HG03108 (cell line): ENCODE data around the gene PPP1R12B.
A peak's percentile ranks its signal among the peaks of the same experiment; 100 is the strongest.
"Not testable (repeated sequence)": the region's sequence is repeated elsewhere in the genome, so short reads cannot be mapped to it uniquely, and the experiment has no call there.

ENCODE experiments used
- ATAC-seq: cut with Tn5 transposase; IDR thresholded peaks from one replicate; pipeline ENCODE4 v1.9.1; 2021; ENCODE audit warnings: moderate library complexity; ENCODE audit not compliant: unreplicated experiment

PPP1R12B gene

DNA sequence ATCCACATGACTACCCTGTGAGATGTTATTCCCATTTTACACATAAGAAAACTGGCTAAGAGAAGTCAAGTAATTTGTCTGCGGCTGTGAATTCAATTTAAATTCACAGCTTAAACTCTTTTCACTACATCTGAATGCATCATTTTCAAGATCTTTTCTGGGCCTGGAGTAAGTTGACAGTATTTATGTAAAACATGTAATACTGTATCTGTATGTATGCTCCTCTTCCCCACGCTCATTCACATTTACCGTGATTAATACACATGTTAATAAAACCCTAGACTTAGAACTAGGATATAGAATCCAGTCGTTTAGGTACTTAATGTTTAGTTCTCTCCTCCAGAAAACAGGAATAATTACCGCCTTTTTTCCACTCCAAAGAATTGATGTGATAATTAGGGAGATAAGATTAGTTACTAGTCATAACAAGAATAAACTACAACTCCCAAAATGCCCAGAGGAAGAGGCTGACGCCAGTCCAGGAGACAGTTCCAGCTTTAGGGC, 442 bp upstream of the PPP1R12B start:
- ATAC-seq: no peak

DNA sequence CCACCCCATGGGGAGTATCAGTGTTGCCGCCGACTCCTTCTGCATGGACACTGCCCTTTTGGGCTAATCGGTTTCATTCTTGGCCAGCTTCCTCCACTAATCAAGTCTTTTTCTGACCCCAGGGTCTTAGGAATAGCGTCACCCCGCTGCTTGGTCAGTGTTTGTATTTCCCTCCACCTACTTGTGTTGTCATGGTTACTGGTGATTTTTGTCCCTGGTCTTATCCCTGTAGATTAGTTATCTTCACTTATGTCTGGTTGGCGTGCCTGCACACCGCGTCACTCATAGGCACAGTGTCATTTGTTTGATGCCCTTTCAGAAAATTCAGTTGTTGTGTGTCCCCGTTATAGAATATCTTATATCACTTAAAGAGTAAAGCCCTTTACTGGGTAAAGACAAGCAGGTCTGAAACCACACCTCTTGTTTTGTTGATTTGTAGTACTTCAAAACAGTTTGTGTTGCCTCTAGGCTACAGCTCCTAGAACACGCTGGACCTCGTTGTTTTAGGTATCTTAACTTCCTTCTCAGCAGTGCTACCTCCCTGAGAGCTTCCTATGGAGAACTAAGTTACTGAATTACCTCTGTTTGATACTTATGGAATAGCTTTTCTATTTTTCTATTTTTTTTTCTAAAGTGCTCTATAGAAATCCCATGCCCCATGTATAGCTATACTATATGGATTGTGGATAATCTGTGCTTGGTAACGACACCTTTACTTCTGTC, 868 bp downstream of the PPP1R12B start:
- ATAC-seq: peak; percentile 1

DNA sequence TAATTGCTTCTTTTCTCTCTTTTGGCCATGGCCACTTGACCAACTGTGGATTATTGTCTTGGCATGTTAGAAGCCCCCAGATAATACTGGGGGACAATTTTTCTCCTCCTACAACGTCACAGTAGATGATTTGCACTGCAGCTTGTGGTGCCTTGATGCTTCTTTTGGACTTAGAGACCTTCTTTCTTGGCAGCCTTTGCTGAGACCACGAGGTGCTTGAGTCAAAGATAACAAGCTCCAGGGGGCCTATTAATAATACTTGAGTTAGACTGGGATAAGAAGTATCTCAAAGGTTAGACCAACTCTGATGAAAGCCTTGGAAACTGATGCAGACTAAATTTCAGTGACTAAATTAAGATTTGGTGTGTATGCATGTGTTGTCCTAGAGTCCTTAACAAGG, 3.2 kb downstream of the PPP1R12B start:
- ATAC-seq: no peak

DNA sequence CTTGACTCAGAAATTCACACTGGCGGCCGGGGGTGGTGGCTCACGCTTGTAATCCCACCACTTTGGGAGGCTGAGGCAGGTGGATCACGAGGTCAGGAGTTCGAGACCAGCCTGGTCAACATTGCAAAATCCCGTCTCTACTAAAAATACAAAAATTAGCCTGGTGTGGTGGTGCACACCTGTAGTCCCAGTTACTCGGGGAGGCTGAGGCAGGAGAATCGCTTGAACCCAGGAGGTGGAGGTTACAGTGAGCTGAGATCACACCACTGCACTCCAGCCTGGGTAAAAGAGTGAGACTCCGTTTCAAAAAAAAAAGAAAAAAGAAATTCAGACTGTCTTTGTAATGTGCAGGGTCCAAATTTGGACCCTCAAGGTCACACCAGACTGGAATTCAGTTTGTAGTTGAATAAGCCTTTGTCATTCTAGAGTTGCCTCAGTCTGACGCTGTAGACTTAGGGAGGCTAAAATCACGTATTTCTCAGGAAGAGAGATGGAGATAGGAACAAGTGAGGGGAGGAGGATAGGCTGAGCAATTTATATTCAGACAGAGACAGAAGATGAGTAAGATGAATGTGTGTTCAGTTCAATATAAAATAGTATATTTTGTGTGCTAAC, 4.2 kb downstream of the PPP1R12B start:
- ATAC-seq: not testable (repeated sequence)

DNA sequence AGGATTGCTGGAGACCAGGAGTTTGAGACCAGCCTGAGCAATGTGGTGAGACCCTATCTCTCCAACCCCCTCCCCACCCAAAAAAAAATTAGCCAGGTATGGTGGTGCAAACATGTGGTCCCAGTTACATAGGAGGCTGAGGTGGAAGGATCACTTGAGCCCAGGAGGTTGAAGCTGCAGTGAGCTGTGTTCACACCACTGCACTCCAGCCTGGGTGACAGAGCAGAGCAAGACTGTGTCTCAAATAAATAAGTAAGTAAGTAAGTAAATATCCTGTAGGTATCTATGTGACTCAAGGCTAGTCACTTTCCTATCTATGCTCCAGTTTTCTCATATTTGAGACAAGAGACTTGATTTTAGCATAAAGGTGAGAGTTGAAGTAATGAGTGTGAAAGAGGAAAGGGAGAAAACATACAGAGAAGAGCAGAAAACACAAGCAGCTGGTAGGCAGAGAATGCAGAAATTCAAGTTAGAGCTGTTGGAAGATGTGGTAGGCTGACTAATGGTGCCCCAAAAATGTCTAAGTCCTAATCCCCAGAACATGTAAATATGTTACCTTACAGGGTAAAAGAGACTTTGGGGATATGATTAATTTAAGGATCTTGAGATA, 7.5 kb downstream of the PPP1R12B start:
- ATAC-seq: no peak

DNA sequence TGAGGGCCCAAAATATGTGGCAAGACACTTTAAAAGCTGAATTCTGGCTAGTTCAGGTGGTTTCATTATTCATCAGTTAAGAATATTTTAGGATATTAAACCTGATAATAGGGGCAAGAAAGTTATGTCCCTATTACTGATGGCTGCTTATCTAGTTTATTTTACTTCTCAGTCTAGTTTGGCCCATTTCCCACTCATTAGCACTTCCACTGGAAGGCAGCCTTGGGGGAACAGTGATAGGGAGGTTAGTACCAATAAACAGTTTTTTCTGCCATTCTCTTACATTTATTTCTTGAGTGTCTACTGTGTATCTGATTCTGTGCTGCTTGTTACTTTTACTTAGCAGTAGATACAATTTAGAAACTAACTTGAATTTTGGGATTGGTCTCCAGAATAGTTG, 9.0 kb downstream of the PPP1R12B start:
- no peak for ATAC-seq

DNA sequence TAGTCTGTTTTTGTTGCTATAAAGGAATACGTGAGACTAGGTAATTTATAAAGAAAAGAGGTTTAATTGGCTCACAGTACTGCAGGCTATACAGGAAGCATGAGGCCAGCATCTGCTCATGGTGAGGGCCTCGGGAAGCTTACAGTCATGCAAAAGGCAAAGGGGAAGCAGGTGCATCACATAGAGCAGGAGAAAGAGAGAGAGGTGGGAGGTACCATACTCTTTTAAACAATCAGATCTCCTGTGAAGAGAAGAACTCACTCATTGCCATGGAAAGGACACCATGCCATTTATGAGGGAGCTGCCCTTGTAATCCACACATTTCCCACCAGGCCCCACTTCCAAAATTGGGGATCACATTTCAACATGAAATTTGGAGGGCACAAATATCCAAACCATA, 12.7 kb downstream of the PPP1R12B start:
- no peak for ATAC-seq

DNA sequence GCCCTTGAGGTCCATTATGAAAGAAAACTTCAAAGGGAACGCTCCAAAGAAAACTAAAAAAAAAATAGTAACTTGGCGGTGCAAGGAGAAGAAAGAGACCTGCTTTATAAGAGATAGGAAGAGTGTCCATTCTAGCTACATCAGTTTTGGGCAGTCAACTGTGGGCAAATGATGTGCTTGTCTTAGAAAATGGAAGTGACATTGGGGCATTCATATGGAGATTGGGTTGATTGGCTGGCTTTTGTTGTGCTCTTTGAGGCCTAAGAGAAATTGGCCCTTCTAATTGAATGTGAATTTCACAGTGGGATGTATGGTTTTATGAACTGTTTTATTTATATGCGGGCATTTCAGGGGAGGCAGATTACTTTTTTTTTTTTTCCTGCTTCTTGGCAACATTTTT, 13.2 kb downstream of the PPP1R12B start:
- no peak for ATAC-seq

DNA sequence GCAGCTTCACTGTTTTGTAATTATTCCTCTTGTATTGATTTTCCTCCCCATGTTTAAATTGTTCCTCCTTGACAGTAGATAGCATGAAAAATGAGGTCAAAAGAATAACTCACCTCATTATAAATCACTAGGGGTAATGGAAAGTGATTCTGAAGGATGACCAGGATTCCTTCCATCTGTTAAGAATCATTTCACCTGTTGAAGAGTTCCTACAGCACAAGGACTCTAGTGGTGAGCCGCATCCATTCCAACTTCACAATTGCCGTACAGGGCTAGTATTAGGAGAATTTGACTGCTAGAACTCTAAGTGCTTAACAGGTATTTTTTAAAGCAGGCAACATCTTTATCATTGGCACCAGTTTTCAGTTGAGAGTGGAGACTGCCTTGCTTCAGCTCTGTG, 13.7 kb downstream of the PPP1R12B start:
- no peak for ATAC-seq

DNA sequence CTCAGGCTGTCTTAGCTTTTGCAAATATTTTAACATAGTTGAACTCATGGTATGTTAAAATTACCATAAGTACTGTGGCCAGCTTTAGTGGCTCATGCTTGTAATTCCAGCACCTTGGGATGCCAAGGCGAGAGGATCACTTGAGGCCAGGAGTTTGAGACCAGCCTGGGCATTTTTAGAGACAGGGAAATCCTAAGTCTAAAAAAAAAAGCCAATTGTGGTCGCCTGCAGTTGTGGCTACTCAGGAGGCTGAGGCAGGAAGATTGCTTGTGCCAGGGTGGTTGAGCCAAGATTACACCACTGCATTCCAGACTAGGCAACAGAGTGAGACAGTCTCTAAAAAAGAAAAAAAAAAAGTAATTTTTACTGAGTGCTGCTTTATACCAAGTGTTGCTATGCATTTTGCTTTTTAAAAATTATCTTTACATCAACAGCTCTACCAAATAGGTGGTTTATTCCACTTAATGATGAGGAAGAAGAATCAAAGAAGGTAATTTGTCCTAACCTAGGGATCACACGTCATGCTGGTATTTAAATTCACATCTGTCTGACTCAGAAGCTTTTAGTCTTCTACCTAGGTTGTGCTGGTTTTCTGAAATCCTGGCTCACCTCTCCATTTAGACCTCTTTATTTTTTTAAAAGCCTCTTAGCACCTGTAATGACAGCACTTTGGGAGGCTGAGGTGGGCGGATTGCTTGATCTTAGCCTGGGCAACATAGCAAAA, 16.8 kb downstream of the PPP1R12B start:
- no peak for ATAC-seq

DNA sequence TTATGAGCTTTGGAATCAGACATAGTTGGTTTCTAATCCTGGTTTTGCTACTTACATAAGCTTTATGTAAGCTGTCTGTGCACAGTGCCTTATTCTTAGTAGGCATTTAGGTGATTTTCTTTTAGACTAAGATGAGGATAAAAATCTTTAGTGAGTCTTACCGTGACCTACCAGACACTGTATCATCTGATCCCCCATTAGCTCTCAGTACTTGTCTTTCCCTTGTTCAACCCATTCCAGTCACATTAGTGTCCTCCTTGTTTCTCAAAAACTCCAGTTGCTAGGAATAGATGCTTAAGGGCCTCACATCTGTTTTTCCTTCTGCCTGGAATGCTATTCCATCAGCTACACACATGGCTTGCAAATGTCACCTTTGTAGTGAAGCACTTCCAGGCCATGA, 18.8 kb downstream of the PPP1R12B start:
- no peak for ATAC-seq

DNA sequence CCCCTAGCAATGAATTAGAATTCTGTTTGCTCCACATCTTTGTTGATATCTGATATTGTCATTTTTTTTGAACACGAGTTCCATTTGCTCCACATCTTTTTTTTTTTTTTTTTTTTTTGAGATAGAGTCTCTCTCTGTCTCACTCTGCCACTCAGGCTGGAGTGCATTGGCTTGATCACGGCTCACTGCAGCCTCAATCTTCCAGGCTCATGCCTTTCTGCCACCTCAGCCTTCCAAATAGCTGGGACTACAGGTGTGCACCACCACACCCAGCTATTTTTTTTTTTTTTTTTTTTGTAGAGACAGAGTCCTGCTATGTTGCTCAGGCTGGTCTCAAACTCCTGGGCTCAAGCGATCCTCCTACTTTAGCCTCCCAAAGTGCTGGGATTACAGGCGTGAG, 22.4 kb downstream of the PPP1R12B start:
- not testable (repeated sequence) for ATAC-seq

DNA sequence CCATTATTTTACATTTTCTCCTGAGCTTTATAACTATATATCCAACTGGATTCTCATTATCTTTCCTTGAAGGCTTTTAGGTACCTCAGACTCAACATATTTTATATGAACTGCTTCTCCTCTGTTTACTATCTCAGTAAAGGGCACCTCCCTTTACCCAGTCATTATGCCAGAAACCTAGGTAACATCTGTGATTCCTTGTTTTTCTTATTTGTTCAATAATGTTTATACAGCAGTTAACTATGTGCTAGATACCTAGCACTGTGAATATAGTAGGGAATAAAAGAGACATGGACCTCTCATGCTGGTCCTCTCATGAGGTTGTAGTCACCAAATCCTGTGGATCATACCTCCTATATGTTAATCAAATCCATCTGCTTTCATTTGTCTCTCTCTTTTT, 25.6 kb downstream of the PPP1R12B start:
- ATAC-seq: no peak

DNA sequence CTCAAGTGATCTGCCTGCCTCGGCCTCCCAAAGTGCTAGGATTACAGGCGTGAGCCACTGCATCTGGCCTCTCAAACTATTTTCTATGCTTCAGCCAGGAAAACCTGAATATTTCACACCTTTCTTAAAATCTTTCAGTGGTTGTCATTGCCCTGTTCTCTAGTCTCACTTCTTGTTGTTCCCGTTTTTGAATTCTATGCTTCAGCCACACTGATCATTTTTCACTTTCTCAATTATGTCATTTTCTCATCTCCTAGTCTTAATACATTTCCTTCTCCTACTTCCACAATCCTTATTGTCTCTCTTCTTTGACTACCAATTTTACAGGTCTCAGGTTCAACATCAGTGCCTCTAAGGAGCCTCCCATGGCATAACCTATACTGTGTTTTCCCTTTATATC, 26.7 kb downstream of the PPP1R12B start:
- not testable (repeated sequence) for ATAC-seq

DNA sequence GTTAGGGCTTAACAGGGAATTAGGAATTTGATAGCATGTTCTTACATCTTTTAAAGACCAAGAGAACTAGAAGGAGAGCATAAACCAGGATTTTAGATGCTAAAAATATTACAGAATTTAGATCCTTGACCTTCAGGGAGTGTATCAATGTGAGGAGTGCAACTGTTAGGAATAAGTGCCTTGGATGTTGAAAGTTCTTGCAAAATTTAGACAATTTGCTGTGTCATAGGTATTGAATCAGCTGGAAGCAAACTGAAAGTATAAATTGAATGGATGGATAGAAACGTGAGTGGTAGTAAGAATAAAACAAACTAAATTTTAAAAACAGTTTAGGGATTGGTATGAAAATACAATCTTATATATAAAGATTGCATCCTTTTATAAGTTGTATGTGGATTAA, 27.7 kb downstream of the PPP1R12B start:
- no peak for ATAC-seq

DNA sequence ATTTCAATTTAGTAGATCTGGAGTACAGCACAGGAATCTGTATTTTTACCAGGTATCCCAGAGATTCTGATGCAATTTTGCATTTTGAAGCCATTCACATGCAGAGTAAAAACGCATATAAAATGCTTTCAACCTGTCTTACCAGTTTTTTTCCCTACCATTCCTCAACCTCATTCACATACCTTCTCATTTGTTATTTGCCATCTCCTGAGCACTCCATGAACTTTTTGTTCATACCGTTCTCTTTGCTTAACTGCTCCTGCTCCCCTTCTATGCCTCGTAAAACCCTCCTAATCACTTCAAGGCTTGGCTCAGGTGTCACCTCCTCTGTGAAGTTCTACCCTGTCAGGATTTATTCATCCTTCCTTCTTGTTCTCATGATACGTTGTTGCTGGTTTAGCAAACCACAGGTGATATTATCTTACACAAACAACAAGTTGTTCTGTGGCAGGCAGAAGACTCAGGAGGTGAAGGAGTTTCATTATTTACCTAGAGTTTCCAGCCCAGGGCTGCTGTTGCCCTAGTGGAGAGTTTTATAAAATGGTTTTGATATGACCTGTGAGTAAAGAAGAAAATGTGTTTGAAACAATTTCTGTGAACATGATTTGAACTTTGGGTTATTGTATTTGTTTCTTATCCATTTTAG, 31.5 kb downstream of the PPP1R12B start:
- ATAC-seq: not testable (repeated sequence)

DNA sequence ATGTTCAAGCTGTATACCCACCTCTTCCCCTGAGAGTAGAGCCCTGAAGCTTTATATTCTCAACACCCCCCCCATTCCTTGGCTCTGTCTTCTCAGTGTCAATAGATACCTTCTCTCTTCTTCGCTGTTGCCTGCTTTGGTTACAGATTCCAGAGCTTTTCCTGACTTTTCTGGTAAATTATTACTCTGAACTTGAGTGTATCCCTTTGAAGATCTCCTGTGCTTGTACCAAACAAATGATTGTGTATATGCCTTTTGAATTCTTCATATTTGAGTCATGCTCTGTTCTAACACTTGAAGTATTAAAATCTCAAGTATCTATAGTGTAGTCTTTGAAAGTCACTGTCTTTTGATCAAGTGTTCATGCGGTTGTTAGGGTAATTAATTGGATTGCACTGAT, 32.0 kb downstream of the PPP1R12B start:
- not testable (repeated sequence) for ATAC-seq

DNA sequence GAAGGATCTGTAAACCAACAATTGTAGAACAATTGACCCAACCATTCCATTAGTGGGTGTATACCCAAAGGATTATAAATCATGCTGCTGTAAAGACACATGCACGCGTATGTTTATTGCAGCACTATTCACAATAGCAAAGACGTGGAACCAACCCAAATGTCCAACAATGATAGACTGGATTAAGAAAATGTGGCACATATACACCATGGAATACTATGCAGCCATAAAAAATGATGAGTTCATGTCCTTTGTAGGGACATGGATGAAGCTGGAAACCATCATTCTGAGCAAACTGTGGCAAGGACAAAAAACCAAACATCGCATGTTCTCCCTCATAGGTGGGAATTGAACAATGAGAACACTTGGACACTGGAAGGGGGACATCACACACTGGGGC, 33.4 kb downstream of the PPP1R12B start:
- ATAC-seq: not testable (repeated sequence)

DNA sequence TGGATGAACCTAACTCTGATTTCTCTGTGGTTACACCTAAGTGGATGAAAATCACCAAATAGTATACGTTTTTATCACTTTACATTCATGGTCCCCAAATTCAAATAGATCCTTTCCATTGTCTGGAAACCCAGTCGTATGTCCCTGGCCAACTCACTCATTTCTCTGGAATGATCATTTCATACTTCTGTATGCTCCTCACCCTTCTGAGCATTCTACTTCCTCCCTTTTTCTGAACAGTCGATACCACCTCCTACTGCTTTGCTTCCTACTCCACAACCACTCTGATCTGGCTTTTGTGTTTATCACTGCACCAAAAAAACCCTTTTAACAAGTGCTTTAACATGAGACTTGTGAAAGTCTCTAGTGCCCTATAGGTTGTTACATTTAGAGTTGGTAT, 47.3 kb downstream of the PPP1R12B start:
- ATAC-seq: not testable (repeated sequence)

DNA sequence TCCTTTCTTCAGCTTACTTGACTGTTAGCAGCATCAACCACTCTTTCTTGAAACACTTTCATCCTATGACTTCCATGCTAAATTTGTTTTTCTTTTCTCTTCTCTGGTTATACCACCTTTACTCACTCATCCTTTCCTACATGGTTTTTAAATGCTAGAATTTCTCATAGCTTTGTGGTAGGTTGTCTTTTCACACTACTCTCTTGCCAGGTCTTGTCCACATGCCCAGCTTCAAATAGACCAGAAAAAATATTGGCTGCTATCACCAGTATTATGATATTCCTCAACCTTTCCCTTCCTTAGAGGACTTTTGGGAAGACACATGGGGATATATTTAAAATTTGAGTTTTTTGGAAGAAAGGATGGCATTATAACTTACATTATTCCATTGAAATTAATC, 48.8 kb downstream of the PPP1R12B start:
- no peak for ATAC-seq

DNA sequence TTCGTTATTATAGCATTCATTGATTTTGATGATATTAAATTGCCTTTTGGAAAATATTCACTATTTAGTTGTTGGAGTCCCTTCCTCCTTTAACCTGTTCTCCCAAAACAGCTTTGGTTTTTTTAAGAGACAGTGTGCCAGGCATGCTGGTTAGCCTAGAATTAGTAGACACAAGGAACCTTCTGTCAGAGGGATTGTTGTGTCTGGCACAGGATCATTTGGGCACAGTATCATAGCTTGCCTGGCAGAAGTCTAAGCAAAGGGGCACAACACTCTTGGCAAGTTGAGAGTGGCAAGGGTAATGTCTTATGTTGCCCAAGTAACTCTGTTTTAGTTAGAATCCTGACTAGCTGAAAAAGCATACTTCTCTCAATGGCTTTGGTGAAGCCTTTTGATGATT, 49.9 kb downstream of the PPP1R12B start:
- not testable (repeated sequence) for ATAC-seq
